ENCODE data around the gene IL27RA.

Gene IL27RA

DNA sequence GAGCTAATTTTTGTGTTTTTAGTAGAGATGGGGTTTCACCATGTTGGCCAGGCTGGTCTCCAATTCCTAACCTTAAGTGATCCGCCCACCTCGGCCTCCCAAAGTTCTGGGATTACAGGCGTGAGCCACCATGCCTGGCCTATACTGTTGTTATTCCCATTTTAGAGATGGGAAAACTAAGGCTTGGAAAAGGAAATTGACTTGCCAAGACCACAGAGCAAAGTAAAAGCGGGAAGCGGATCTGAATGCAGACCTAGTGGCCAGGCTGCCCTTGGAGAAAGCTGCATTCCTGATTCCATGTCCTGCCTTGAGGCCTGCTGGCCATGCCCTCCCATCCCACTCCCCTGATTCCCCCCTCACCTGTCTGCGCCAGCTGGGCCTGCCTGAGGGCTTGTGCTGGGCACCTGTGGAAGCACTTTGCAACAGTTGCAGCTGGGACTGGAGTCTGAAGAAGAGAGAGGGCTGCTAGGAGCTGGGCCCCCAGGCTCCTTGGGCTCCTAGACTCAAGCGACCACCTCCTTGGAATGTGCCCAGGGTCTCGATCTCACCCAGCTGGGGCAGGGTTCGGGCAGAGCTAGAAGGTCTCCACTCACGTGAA is 24.6 kb downstream of the IL27RA start:
- peaks cover 22% of the 10 kb centered on the region for H3K27me3 ChIP-seq (ENCODE audit: control insufficient read depth, insufficient read depth, low read length)
- H3K4me1 ChIP-seq (ENCODE audit: control insufficient read depth, insufficient read depth, low read length), result no peaks in the 10 kb centered on the region
- peaks cover 3% of the 10 kb centered on the region for H3K36me3 ChIP-seq (ENCODE audit: control insufficient read depth, insufficient read depth, low read length)
- H3K9me3 ChIP-seq (ENCODE audit: control insufficient read depth, insufficient read depth, low read length), result no peaks in the 10 kb centered on the region
- H3K4me3 ChIP-seq (ENCODE audit: low read depth, low read length), result no peak overlapping the region
- no peak overlapping the region for H3K9ac ChIP-seq (ENCODE audit: low read depth, low read length)

DNA sequence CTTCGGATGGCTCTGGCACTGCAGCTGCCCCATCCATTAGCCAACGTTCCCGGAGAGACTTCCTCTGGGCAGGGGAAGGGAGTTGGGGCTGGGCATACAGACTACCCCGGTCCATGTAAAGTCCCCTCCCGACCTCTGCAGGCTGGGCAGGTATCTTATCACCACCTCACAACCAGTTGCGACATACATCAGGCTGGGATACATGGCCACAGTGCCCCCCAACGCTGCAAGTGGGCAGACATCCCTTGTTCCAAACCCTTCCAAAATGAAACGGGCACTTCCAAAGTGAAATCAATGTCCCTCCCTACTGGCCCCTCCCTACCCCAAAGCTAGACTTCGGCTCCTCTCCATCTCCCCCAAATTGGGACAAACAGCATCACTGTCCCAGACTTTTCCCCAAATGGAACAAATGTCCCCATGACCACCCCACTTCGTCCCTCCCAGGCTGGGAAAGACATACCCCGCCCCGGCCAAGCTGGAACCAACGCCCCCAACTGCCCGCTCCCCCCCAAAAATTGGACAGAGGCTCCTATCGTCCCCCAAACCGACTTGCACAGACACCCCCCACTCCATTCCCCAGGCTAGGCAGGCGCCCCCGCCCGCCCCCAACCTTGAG is 25.3 kb downstream of the IL27RA start:
- peaks cover 22% of the 10 kb centered on the region for H3K27me3 ChIP-seq (ENCODE audit: control insufficient read depth, insufficient read depth, low read length)
- H3K4me3 ChIP-seq (ENCODE audit: low read depth, low read length), result peak overlapping the region; percentile 52
- H3K36me3 ChIP-seq (ENCODE audit: control insufficient read depth, insufficient read depth, low read length), result peaks cover 3% of the 10 kb centered on the region
- H3K9ac ChIP-seq (ENCODE audit: low read depth, low read length), result no peak overlapping the region
- no peaks in the 10 kb centered on the region for H3K9me3 ChIP-seq (ENCODE audit: control insufficient read depth, insufficient read depth, low read length)
- H3K4me1 ChIP-seq (ENCODE audit: control insufficient read depth, insufficient read depth, low read length), result no peaks in the 10 kb centered on the region

DNA sequence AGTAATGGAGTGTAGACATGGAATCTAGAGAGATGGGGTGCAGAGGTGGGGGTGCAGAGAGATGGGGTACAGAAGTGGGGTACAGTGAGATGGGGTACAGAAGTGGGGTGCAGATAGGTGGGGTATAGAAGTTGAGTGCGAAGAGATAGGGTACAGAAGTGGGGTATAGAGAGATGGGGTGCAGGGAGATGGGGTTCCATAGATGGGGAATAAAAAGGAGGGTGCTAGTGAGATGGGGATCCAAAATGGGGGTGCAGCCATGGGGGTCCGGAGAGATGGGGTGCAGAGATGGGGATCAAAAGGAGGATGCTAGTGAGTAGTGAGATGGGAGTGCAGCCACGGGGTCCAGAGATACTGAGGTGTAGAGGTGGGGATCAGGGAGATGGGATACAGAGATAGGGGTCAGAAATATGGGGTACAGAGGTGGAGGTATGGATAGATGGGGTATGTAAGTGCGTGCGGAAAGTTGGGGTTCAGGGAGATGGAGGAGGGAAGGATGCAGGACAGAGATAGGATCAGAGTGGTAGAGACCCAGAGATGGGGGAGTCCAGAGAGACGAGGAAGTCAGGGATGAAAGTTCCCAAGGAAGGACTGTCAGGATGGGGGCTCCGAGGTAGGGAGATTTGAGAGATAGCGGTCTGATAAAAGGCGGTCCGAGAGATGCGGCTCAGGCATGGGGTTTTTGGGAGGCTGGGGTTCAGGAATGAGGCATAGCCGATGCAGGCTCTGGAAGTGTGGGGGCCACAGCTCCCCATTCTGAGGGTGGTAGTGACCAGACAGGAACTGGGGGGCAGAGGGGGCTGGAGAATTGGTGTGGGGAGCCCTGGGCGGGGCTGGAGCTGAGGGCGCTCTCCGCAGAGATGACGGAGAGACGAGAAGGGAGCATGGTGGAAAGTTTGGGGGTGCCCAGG is 26.9 kb downstream of the IL27RA start:
- H3K27me3 ChIP-seq (ENCODE audit: control insufficient read depth, insufficient read depth, low read length), result peaks cover 22% of the 10 kb centered on the region
- peak overlapping the region; percentile 56 for H3K4me3 ChIP-seq (ENCODE audit: low read depth, low read length)
- no peaks in the 10 kb centered on the region for H3K9me3 ChIP-seq (ENCODE audit: control insufficient read depth, insufficient read depth, low read length)
- no peaks in the 10 kb centered on the region for H3K4me1 ChIP-seq (ENCODE audit: control insufficient read depth, insufficient read depth, low read length)
- no peak overlapping the region for H3K9ac ChIP-seq (ENCODE audit: low read depth, low read length)
- H3K36me3 ChIP-seq (ENCODE audit: control insufficient read depth, insufficient read depth, low read length), result peaks cover 3% of the 10 kb centered on the region

DNA sequence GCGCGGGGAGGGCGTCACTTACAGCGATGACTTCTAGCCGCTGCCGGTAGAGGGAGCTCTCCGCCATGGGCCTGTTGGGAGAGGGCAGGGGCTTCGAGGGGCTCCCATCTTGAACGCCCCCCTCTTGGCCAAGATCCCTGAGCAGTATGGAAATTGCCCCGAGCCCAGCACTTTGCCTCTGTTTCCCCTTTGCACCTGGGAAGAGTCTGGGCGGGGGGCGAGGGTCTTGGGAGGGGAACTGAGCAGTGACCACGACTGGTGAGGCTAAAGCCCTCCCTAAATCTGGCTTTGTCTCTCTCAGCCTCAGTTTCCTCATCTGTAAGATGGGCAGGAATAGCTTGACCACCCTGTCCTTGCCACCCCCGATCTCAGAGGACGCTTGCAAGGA is 27.5 kb downstream of the IL27RA start:
- no peaks in the 10 kb centered on the region for H3K4me1 ChIP-seq (ENCODE audit: control insufficient read depth, insufficient read depth, low read length)
- no peaks in the 10 kb centered on the region for H3K36me3 ChIP-seq (ENCODE audit: control insufficient read depth, insufficient read depth, low read length)
- H3K27me3 ChIP-seq (ENCODE audit: control insufficient read depth, insufficient read depth, low read length), result peaks cover 22% of the 10 kb centered on the region
- no peak overlapping the region for H3K9ac ChIP-seq (ENCODE audit: low read depth, low read length)
- no peaks in the 10 kb centered on the region for H3K9me3 ChIP-seq (ENCODE audit: control insufficient read depth, insufficient read depth, low read length)
- no peak overlapping the region for H3K4me3 ChIP-seq (ENCODE audit: low read depth, low read length)

DNA sequence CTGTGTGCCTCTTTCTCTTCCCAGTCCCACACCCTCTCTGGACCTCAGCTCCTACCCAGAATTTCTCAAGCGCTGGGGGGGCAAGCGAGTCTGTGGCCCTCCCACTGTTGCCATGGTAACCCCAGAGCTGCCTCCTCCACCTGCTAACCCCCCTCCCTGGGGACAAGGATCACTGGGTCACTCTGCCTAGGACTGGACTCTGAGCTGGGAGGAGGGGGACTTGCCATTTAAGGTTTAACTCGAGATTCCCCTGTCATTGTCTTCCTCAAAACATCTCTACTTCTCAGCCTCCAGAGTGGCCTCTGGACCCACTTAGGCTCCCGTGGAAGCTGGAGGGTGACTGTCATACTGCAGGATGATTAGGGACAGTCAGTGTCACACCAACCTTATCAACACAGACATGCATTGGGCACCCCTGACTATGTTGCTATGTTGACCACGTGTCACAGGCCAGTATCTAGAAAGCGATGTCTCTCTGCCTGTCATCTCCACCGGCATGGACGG is 28.1 kb downstream of the IL27RA start:
- no peak overlapping the region for H3K9ac ChIP-seq (ENCODE audit: low read depth, low read length)
- no peaks in the 10 kb centered on the region for H3K36me3 ChIP-seq (ENCODE audit: control insufficient read depth, insufficient read depth, low read length)
- no peaks in the 10 kb centered on the region for H3K9me3 ChIP-seq (ENCODE audit: control insufficient read depth, insufficient read depth, low read length)
- peaks cover 22% of the 10 kb centered on the region for H3K27me3 ChIP-seq (ENCODE audit: control insufficient read depth, insufficient read depth, low read length)
- H3K4me1 ChIP-seq (ENCODE audit: control insufficient read depth, insufficient read depth, low read length), result no peaks in the 10 kb centered on the region
- no peak overlapping the region for H3K4me3 ChIP-seq (ENCODE audit: low read depth, low read length)

DNA sequence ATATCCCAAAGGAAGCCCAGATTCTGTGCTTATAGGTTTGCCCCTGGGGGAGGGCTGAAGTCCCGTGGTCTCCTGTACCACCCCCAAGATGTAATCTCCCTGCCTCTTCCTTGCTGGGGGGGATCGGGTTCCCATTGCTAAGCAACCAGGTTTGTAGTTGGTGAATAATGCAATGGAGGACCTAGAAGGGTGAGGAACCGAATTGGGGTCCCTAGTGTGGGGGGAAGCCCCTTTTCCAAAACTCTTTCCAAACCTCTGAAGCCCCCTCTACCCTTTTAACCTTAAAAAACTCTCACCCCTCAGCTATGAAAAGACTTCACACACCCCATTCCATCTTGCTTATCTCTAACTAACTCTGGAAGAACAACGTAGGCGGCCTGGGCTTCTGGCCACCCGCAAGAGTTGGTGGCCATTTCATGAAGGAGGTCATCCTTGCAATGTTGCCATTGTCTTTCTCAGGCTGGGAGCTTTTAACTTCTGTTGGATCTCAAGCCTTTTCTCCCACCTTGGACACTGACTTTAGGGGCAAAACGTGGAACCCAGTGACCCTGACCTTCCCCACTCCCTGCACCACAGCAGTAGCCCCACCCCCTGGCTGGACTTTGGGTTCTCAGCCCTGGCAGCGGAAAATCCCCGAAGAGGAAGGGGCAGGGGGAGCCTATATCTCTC is 29.7 kb downstream of the IL27RA start:
- Histone ChIP-seq H3K9me3 (ENCODE audit: control insufficient read depth, insufficient read depth, low read length) (no peaks in the 10 kb centered on the region), H3K4me1 (ENCODE audit: control insufficient read depth, insufficient read depth, low read length) (no peaks in the 10 kb centered on the region), H3K9ac (ENCODE audit: low read depth, low read length) (no peak overlapping the region), H3K27me3 (ENCODE audit: control insufficient read depth, insufficient read depth, low read length) (peaks cover 22% of the 10 kb centered on the region), H3K4me3 (ENCODE audit: low read depth, low read length) (no peak overlapping the region), H3K36me3 (ENCODE audit: control insufficient read depth, insufficient read depth, low read length) (no peaks in the 10 kb centered on the region)

DNA sequence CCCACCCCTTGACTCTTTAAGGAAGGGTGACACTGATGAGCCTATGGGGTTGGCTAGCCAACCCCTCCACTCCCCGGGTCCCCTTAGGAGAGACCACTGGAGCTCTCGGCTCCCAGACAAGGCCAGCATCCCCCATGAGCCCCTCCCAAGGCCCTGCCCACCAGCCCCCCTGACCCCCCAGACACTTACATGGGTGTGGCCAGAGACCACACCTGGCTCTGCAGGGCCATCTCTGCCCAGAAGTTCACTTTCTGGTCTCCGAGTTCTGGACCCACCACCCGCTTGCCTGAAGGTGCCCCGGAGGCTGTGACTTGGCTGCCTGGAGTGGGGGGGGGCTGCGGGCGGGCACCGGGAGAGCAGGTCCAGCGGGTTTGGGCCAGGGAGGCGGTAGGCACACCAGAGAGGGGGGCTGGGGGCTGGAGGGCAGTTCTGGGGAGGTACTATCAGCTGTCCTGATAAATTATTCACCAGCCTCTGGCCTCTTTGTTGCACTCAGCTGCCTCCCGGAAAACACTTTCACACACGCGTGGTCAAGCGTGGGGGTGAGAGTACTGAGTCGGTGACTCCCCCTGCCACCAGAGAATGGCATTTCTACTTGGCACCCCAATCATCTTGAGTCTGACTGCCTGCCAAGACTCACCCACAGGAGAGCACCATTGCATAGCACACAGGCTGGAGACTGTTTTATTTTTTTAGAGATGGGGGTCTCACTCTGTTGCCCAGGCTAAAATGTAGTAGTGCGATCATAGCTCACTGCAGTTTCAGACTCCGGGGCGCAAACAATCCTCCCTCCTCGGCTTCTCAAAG is 30.4 kb downstream of the IL27RA start, which contains the start of gene PALM3:
PALM3 (minus strand) TSS at position 326 of the 807 bp plus-strand sequence; CDS start at position 230, 96 bp downstream.
- no peaks in the 10 kb centered on the region for H3K4me1 ChIP-seq (ENCODE audit: control insufficient read depth, insufficient read depth, low read length)
- H3K4me3 ChIP-seq (ENCODE audit: low read depth, low read length), result no peak within 1 kb of the TSS
- peaks cover 18% of the 10 kb centered on the region for H3K27me3 ChIP-seq (ENCODE audit: control insufficient read depth, insufficient read depth, low read length)
- no peak within 1 kb of the TSS for H3K9ac ChIP-seq (ENCODE audit: low read depth, low read length)
- no peaks in the 10 kb centered on the region for H3K9me3 ChIP-seq (ENCODE audit: control insufficient read depth, insufficient read depth, low read length)
- H3K36me3 ChIP-seq (ENCODE audit: control insufficient read depth, insufficient read depth, low read length), result no peaks in the 10 kb centered on the region

DNA sequence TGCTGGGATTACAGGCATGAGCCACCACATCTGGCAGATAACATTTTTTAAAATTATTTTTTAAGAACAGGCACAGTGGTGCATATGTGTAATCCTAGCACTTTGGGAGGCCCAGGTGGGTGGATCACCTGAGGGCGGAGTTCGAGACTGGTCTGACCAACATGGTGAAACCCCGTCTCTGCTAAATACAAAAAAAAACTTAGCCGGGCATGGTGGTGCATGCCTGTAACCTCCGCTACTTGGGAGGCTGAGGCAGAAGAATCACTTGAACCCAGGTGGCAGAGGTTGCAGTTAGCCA is 30.9 kb downstream of the IL27RA start:
- H3K4me1 ChIP-seq (ENCODE audit: control insufficient read depth, insufficient read depth, low read length), result no peaks in the 10 kb centered on the region
- H3K27me3 ChIP-seq (ENCODE audit: control insufficient read depth, insufficient read depth, low read length), result peaks cover 18% of the 10 kb centered on the region
- H3K9ac ChIP-seq (ENCODE audit: low read depth, low read length), result no peak overlapping the region
- H3K36me3 ChIP-seq (ENCODE audit: control insufficient read depth, insufficient read depth, low read length), result no peaks in the 10 kb centered on the region
- H3K4me3 ChIP-seq (ENCODE audit: low read depth, low read length), result no peak overlapping the region
- H3K9me3 ChIP-seq (ENCODE audit: control insufficient read depth, insufficient read depth, low read length), result no peaks in the 10 kb centered on the region

DNA sequence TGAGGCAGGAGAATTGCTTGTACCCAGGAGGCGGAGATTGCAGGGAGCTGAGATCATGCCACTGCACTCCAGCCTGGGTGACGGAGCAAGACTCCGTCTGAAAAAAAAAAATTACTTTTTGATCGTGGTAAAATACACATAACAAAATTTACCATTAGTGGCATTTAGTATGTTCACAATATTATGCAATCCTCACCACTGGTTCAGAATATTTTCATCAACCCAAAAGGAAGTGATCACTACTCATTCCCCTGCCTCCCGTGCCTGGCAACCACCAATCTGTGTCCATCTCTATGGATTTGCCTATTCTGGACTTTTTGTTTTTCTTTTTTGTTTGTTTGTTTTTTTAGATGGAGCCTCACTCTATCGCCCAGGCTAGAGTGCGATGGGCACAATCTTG is 31.5 kb downstream of the IL27RA start:
- Histone ChIP-seq H3K9ac (ENCODE audit: low read depth, low read length) (no peak overlapping the region), H3K4me1 (ENCODE audit: control insufficient read depth, insufficient read depth, low read length) (no peaks in the 10 kb centered on the region), H3K27me3 (ENCODE audit: control insufficient read depth, insufficient read depth, low read length) (peaks cover 16% of the 10 kb centered on the region), H3K4me3 (ENCODE audit: low read depth, low read length) (no peak overlapping the region), H3K36me3 (ENCODE audit: control insufficient read depth, insufficient read depth, low read length) (no peaks in the 10 kb centered on the region), H3K9me3 (ENCODE audit: control insufficient read depth, insufficient read depth, low read length) (no peaks in the 10 kb centered on the region)

DNA sequence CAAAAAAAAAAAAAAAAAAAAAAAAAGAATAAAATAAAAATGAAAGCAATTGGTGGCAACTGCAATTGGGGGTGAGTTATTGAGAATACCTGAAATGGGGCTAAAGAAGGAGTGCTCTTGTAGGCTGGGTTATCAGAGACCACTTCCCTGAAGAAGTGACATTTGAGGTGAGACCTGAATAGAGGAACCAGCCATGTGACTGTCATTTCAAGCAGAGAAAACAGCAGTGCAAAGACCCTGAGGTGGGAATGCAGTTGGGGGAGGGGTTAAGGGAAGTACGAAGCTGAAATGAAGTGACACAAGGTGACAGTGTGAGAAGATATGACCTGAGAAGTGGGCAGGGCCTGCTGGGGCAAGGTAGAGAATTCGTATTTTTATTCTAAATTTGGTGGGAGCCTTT is 34.6 kb downstream of the IL27RA start:
- Histone ChIP-seq H3K27me3 (ENCODE audit: control insufficient read depth, insufficient read depth, low read length) (peaks cover 4% of the 10 kb centered on the region), H3K4me1 (ENCODE audit: control insufficient read depth, insufficient read depth, low read length) (no peaks in the 10 kb centered on the region), H3K36me3 (ENCODE audit: control insufficient read depth, insufficient read depth, low read length) (no peaks in the 10 kb centered on the region), H3K9ac (ENCODE audit: low read depth, low read length) (no peak overlapping the region), H3K9me3 (ENCODE audit: control insufficient read depth, insufficient read depth, low read length) (no peaks in the 10 kb centered on the region), H3K4me3 (ENCODE audit: low read depth, low read length) (no peak overlapping the region)

All from iPS-15b (cell line).